Left cardiac atrium (tissue), 4 donors: ENCODE measurements around the gene DNAAF9. TPM values are rescaled to one million over a fixed set of nuclear protein-coding genes. Genes with fewer than 3 reads are reported as not detected.

Source experiments
- ATAC-seq, 2 donors: fragments of 200-7000 bp; cut with Tn5 transposase; one replicate each; pipeline ENCODE4 v1.9.1; 2020; ENCODE audit warnings: mild to moderate bottlenecking in 2 of 2, moderate library complexity in 2 of 2
- DNase-seq: peaks from one replicate; pipeline ENCODE4 v3.0.0-alpha.2; 2020
- intact Hi-C, 2 donors: fragments of 100-400 bp; cut with DNase I; formaldehyde crosslinking; loops; one replicate each; pipeline versions ENCODE4 v1.14.1 to v1.15.1; 2022 to 2023
- total RNA-seq, 2 donors: library from RNA; stranded (reverse); fragmentation: NEBNext Ultra II Directional; extraction: Animal tissue kit (Norgen Biotek cat#: 25700); gene quantifications; one replicate each; pipeline ENCODE4 v1.2.1, GENCODE V29; 2021
- donor health status: DM: no; HTN: yes; CAD: no.
- donor health status: DM: no; HTN: yes; CAD: no; lungs with severe emphysema.
- donor health status: DM: yes; HTN: yes; CAD: no.
- donor health status: Dilated cardiomyopathy.

DNAAF9 gene
- total RNA-seq, 2 donors from 2014 or later: 17.2 TPM

- intact Hi-C loops: loop anchor here in 1 of 2 donors (5.0 kb wide), 1 partner anchor 54 kb away; no protein-coding TSS in a partner anchor
Measured at GRCh38 chr20:3413393-3413889, 6.0 kb upstream of the DNAAF9 start.

GRCh38 chr20:3412600-3413392 is 5.3 kb upstream of the DNAAF9 start:
- no peak for DNase-seq
- intact Hi-C loops: loop anchor here in 1 of 2 donors (5.0 kb wide), 1 partner anchor 55 kb away; no protein-coding TSS in a partner anchor

More at GRCh38 chr20:3413393-3413889, 6.0 kb upstream of the DNAAF9 start:
- DNase-seq (no peak), ATAC-seq (no peak)

GRCh38 chr20:3410464-3410863 is 3.0 kb upstream of the DNAAF9 start:
- intact Hi-C loops: loop anchor here in 1 of 2 donors (5.0 kb wide), 1 partner anchor 57 kb away; no protein-coding TSS in a partner anchor
- no peak for DNase-seq
- ATAC-seq: no peak

More at GRCh38 chr20:3412600-3413392, 5.3 kb upstream of the DNAAF9 start:
- ATAC-seq: no peak

GRCh38 chr20:3409417-3409816 is 1.9 kb upstream of the DNAAF9 start:
- intact Hi-C loops: loop anchor here in 1 of 2 donors (10.0 kb wide), 1 partner anchor 235 kb away; the partner anchor contains the start of gene LZTS3
- ATAC-seq: no peak
- DNase-seq: no peak

- intact Hi-C loops: loop anchor here in 1 of 2 donors (10.0 kb wide), 1 partner anchor 233 kb away; the partner anchor contains the start of gene LZTS3
- DNase-seq (peak; percentile 80), ATAC-seq (peak; percentile 84 to 90)
Measured at GRCh38 chr20:3407771-3408637, 535 bp upstream of the DNAAF9 start.

- DNase-seq (no peak), ATAC-seq (no peak)
- intact Hi-C loops: loop anchor here in 1 of 2 donors (10.0 kb wide), 1 partner anchor 232 kb away; the partner anchor contains the start of gene LZTS3
Measured at GRCh38 chr20:3406481-3407039, 909 bp downstream of the DNAAF9 start.

GRCh38 chr20:3405696-3406358 is 1.6 kb downstream of the DNAAF9 start:
- intact Hi-C loops: loop anchor here in 1 of 2 donors (10.0 kb wide), 1 partner anchor 231 kb away; the partner anchor contains the start of gene LZTS3
- ATAC-seq: no peak

GRCh38 chr20:3405139-3405538 is 2.3 kb downstream of the DNAAF9 start:
- no peak for ATAC-seq
- intact Hi-C loops: loop anchor here in 1 of 2 donors (10.0 kb wide), 1 partner anchor 230 kb away; the partner anchor contains the start of gene LZTS3

More at GRCh38 chr20:3405696-3406358, 1.6 kb downstream of the DNAAF9 start:
- DNase-seq: no peak

GRCh38 chr20:3404402-3404801 is 3.1 kb downstream of the DNAAF9 start:
- DNase-seq (no peak), ATAC-seq (no peak)
- intact Hi-C loops: loop anchor here in 1 of 2 donors (10.0 kb wide), 1 partner anchor 230 kb away; the partner anchor contains the start of gene LZTS3

More at GRCh38 chr20:3405139-3405538, 2.3 kb downstream of the DNAAF9 start:
- DNase-seq: no peak

- intact Hi-C loops: loop anchor here in 1 of 2 donors (10.0 kb wide), 1 partner anchor 229 kb away; the partner anchor contains the start of gene LZTS3
- DNase-seq (no peak), ATAC-seq (no peak)
Measured at GRCh38 chr20:3403741-3404140, 3.7 kb downstream of the DNAAF9 start.

GRCh38 chr20:3402453-3402852 is 5.0 kb downstream of the DNAAF9 start:
- DNase-seq: no peak
- intact Hi-C loops: loop anchor here in 1 of 2 donors (10.0 kb wide), 1 partner anchor 228 kb away; the partner anchor contains the start of gene LZTS3
- no peak for ATAC-seq

GRCh38 chr20:3400260-3401155 is 7.0 kb downstream of the DNAAF9 start:
- no peak for DNase-seq
- intact Hi-C loops: loop anchor here in 1 of 2 donors (10.0 kb wide), 1 partner anchor 226 kb away; the partner anchor contains the start of gene LZTS3
- no peak for ATAC-seq

- DNase-seq (no peak), ATAC-seq (no peak)
- intact Hi-C loops: no loop called here
Measured at GRCh38 chr20:3398681-3399252, 8.7 kb downstream of the DNAAF9 start.

- intact Hi-C loops: no loop called here
- ATAC-seq (no peak), DNase-seq (no peak)
Measured at GRCh38 chr20:3396492-3396891, 11.0 kb downstream of the DNAAF9 start.

- ATAC-seq: no peak
- DNase-seq: no peak
- intact Hi-C loops: no loop called here
Measured at GRCh38 chr20:3392756-3393155, 14.7 kb downstream of the DNAAF9 start.

GRCh38 chr20:3390759-3391425 is 16.6 kb downstream of the DNAAF9 start:
- ATAC-seq: peak; percentile 39 to 70
- intact Hi-C loops: no loop called here
- no peak for DNase-seq
